Naive thymus-derived CD4-positive, alpha-beta T cell (primary cell): ENCODE data around the gene GGACT. TPM values are rescaled to one million over a fixed set of nuclear protein-coding genes. Genes with fewer than 3 reads are reported as not detected.

Experiments
- ATAC-seq: fragments of 150-1000 bp; cut with Tn5 transposase; 2 replicates; pipeline ENCODE4 v1.10.0; 2021; ENCODE audit warnings: mild to moderate bottlenecking, moderate library complexity
- CTCF ChIA-PET: fragments of 350-600 bp; sonication (Branson Sonifier 250); formaldehyde crosslinking; loops from one replicate; lab custom pipeline; 2021; ENCODE audit warnings: antibody characterized with exemption; lab: Charles Lee
- POLR2A ChIA-PET: fragments of 350-600 bp; sonication (Branson Sonifier 250); formaldehyde crosslinking; loops from one replicate; lab custom pipeline; 2021; ENCODE audit warnings: antibody characterized with exemption, inconsistent platforms; lab: Charles Lee
- DNase-seq, 9 donors: peaks; one replicate each; pipeline versions ENCODE4 v3.0.0 to v3.0.0-alpha.2; 2020 to 2022; ENCODE audit warnings: mixed read lengths in 1 of 9
- H3K27ac ChIP-seq: one replicate; pipeline ENCODE4 v1.7.0; 2013; ENCODE audit warnings: mild to moderate bottlenecking, low read depth, low read length, moderate library complexity
- H3K27me3 ChIP-seq, 2 donors: one replicate each; pipeline ENCODE4 v1.7.0; 2013; ENCODE audit warnings: low read length in 2 of 2, mild to moderate bottlenecking in 2 of 2, moderate library complexity in 2 of 2; ENCODE audit not compliant: control insufficient read depth in 2 of 2, insufficient read depth in 2 of 2
- H3K36me3 ChIP-seq, 3 experiments: 1 replicate in 2 of 3; 2 replicates in 1 of 3; pipeline ENCODE4 v1.7.0; 2013; ENCODE audit warnings: low read length in 3 of 3, mild to moderate bottlenecking in 3 of 3, moderate library complexity in 1 of 3; ENCODE audit not compliant: insufficient read depth in 3 of 3, control insufficient read depth in 2 of 3
- H3K4me1 ChIP-seq, 2 donors: one replicate each; pipeline ENCODE4 v1.7.0; 2013; ENCODE audit warnings: low read length in 2 of 2, mild to moderate bottlenecking in 2 of 2, moderate library complexity in 1 of 2; ENCODE audit not compliant: control insufficient read depth in 2 of 2, insufficient read depth in 2 of 2
- H3K4me3 ChIP-seq: 2 replicates; pipeline ENCODE4 v1.7.0; 2013; ENCODE audit warnings: mild to moderate bottlenecking, low read length
- H3K9me3 ChIP-seq, 3 experiments: 1 replicate in 2 of 3; 2 replicates in 1 of 3; pipeline ENCODE4 v1.7.0; 2013; ENCODE audit warnings: low read length in 3 of 3; ENCODE audit not compliant: control insufficient read depth in 2 of 3
- H3K27ac Mint-ChIP-seq, 9 donors: one replicate each; pipeline ENCODE4 v1.8.0; 2020 to 2022; ENCODE audit warnings: mixed read lengths in 9 of 9, mild to moderate bottlenecking in 8 of 9, moderate library complexity in 5 of 9, inconsistent platforms in 2 of 9
- H3K27me3 Mint-ChIP-seq, 5 donors: one replicate each; pipeline ENCODE4 v1.8.0; 2021 to 2022; ENCODE audit warnings: mixed read lengths in 5 of 5, mild to moderate bottlenecking in 1 of 5
- H3K36me3 Mint-ChIP-seq, 5 donors: one replicate each; pipeline ENCODE4 v1.8.0; 2020 to 2022; ENCODE audit warnings: mixed read lengths in 5 of 5, mild to moderate bottlenecking in 3 of 5, inconsistent platforms in 1 of 5
- H3K4me1 Mint-ChIP-seq, 7 donors: one replicate each; pipeline ENCODE4 v1.8.0; 2020 to 2022; ENCODE audit warnings: mixed read lengths in 7 of 7, mild to moderate bottlenecking in 3 of 7, inconsistent platforms in 1 of 7
- H3K4me3 Mint-ChIP-seq, 10 donors: one replicate each; pipeline ENCODE4 v1.8.0; 2020 to 2022; ENCODE audit warnings: mild to moderate bottlenecking in 10 of 10, mixed read lengths in 10 of 10, moderate library complexity in 6 of 10, inconsistent platforms in 2 of 10
- H3K9me3 Mint-ChIP-seq, 11 donors: one replicate each; pipeline ENCODE4 v1.8.0; 2020 to 2022; ENCODE audit warnings: mixed read lengths in 11 of 11, mild to moderate bottlenecking in 4 of 11, inconsistent platforms in 1 of 11, moderate library complexity in 1 of 11
- intact Hi-C, 2 donors: fragments of 100-400 bp; cut with micrococcal nuclease; formaldehyde crosslinking; loops; one replicate each; pipeline ENCODE4 v1.15.1; 2023
- polyA plus RNA-seq, 2 donors: library from polyadenylated mRNA; unstranded; fragments of 300-500 nt; fragmentation: Illumina TruSeq; gene quantifications; one replicate each; pipeline ENCODE4 v1.2.3, GENCODE V29; 2021
- total RNA-seq, 6 experiments: library from RNA in 5 of 6; stranded (reverse) in 5 of 6; gene quantifications; 1 replicate in 5 of 6; 2 replicates in 1 of 6; pipeline ENCODE4 v1.2.3 and lab custom pipeline; 2021 to 2026

GGACT gene
- total and polyA plus RNA-seq, 7 experiments from 2014 or later, result 4.9 to 10.4 (median 7.4) TPM

DNA sequence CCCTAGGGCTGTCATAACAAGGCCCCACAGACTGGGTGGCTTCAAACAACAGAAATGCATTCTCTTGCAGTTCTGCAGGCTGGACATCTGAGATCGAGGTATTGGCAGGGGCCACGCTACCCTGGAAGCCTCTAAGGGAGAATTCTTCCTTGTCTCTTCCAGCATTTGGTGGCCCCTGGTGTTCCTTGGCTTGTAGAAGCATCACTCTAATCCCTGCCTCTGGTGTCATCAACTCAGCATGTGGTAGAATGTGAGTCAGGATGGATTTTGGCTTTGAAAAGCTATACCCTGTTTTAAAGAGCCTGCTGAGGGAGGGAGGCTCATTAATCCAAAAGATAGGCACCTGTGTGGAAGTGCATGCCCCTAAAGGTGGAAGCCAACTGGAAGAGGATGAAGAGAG is 7.9 kb upstream of the GGACT start:
- Mint-ChIP-seq H3K27me3 (peaks cover 0 to 4% (median 0%) of the 10 kb centered on the region in 5 donors), H3K4me1 (peaks cover 0 to 2% (median 0%) of the 10 kb centered on the region in 7 donors), H3K36me3 (peaks cover 0 to under 1% (median 0%) of the 10 kb centered on the region in 5 donors), H3K27ac (no peak overlapping the region), H3K4me3 (no peak overlapping the region), H3K9me3 (peaks cover 0 to 1% (median 0%) of the 10 kb centered on the region in 11 donors)
- Histone ChIP-seq H3K27ac (no peak overlapping the region), H3K27me3 (no peaks in the 10 kb centered on the region), H3K36me3 (no peaks in the 10 kb centered on the region), H3K9me3 (no peaks in the 10 kb centered on the region), H3K4me1 (no peaks in the 10 kb centered on the region), H3K4me3 (no peak overlapping the region)
- ChIA-PET POLR2A (no interaction called here), CTCF (interaction anchor here (0.7 to 1.0 kb wide), 3 partner anchors 8 to 1159 kb away, joined by 3 to 5 read pairs (median 4); partner anchors contain the start of gene GGACT)
- intact Hi-C loops, result no loop called here
- no peak for ATAC-seq
- DNase-seq, result no peak

DNA sequence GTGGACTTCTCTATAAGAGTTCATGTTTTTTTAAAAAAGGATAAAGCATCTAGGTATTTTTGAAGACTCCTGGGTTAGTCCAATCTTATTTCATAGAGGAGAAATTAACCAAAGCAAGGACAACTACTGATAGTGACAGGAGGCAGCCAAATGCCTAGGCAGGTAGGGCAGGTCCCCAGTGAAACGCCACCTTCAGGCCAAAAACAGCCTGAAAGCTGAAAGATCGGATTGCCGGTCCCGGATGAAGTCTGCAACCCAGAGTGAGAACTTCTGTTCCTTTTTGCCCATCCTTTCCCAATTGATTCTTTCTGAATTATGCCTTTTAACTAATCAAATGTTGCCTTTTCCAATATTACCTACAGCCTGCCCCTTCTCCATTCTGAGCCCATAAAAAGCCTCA is 6.1 kb upstream of the GGACT start:
- ChIA-PET POLR2A (no interaction called here), CTCF (no interaction called here)
- no peaks in the 10 kb centered on the region for H3K36me3 ChIP-seq
- no peaks in the 10 kb centered on the region for H3K9me3 ChIP-seq
- no peaks in the 10 kb centered on the region for H3K4me1 ChIP-seq
- intact Hi-C loops, result no loop called here
- Mint-ChIP-seq H3K4me3 (no peak overlapping the region), H3K27me3 (peaks cover 0 to 4% (median 0%) of the 10 kb centered on the region in 5 donors), H3K36me3 (no peaks in the 10 kb centered on the region), H3K9me3 (peaks cover 0 to 1% (median 0%) of the 10 kb centered on the region in 11 donors), H3K4me1 (peaks cover 0 to 11% (median 0%) of the 10 kb centered on the region in 7 donors), H3K27ac (no peak overlapping the region)
- H3K27me3 ChIP-seq, result no peaks in the 10 kb centered on the region
- no peak overlapping the region for H3K27ac ChIP-seq
- ATAC-seq (no peak), DNase-seq (no peak)
- no peak overlapping the region for H3K4me3 ChIP-seq

DNA sequence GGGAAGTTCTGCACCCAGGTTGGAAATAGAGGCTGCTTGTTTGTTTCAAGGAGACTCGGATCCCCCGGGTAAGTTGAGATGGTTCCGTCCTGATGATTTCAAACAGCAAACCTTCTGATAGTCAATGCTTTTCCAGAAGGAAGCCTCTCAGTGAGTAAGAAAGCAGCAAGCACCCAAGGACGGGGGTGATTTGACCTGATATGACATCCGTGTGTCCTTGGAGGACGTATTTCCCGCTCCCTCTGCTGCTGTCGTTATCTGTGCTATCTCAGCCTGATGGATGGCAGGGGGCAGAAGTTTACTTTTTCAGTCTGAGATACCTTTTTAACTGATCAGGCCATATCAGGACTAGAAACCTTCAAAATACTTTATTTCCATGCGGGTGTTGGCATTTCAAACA is 5.7 kb upstream of the GGACT start:
- Histone ChIP-seq H3K4me3 (no peak overlapping the region), H3K9me3 (no peaks in the 10 kb centered on the region), H3K27me3 (no peaks in the 10 kb centered on the region), H3K4me1 (peaks cover under 1% of the 10 kb centered on the region in 2 donors), H3K27ac (no peak overlapping the region), H3K36me3 (no peaks in the 10 kb centered on the region)
- no peaks in the 10 kb centered on the region for H3K36me3 Mint-ChIP-seq
- no peak overlapping the region for H3K4me3 Mint-ChIP-seq
- DNase-seq, result no peak
- H3K9me3 Mint-ChIP-seq, result peaks cover 0 to 1% (median 0%) of the 10 kb centered on the region in 11 donors
- POLR2A ChIA-PET, result no interaction called here
- no peak for ATAC-seq
- intact Hi-C loops, result no loop called here
- H3K4me1 Mint-ChIP-seq, result peaks cover 0 to 14% (median 4%) of the 10 kb centered on the region in 7 donors
- peaks cover 0 to 4% (median 0%) of the 10 kb centered on the region in 5 donors for H3K27me3 Mint-ChIP-seq
- H3K27ac Mint-ChIP-seq, result no peak overlapping the region
- CTCF ChIA-PET, result no interaction called here

DNA sequence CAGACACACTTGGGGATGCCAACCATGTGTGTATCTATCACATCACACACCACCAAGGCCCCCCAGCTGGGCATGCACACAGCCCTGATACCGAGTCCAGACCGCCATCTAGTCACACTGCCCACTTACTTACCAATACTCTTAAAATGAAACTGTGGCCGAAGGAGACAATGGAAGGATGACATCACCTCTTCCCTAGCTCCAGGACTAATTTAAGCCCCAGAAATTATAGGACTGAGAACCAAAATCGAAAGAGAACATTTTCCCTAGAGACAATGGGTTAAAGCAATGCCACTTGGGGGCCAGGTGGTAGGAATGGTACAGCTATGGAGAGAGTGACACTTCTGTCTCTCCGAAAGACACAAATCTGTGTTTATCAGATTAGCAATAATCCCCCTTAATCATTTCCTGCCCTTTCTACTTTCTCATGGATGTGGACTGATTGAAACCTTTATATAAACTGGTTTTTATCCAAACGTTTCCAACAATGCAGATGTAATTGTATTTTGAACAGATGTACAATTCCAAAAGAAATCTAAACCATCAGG is 663 bp upstream of the GGACT start:
- Histone ChIP-seq H3K36me3 (no peaks in the 10 kb centered on the region), H3K4me1 (peaks cover 7 to 35% of the 10 kb centered on the region in 2 donors), H3K4me3 (peak overlapping the region; percentile 54), H3K9me3 (no peaks in the 10 kb centered on the region), H3K27me3 (no peaks in the 10 kb centered on the region), H3K27ac (peak overlapping the region; percentile 79)
- Mint-ChIP-seq H3K27ac (peak overlapping the region; percentile 81 to 95 (median 92)), H3K9me3 (peaks cover 0 to 1% (median 0%) of the 10 kb centered on the region in 11 donors), H3K36me3 (peaks cover 0 to 12% (median 0%) of the 10 kb centered on the region in 5 donors), H3K27me3 (no peaks in the 10 kb centered on the region), H3K4me3 (peak overlapping the region; percentile 80 to 92 (median 84)), H3K4me1 (peaks cover 23 to 53% (median 43%) of the 10 kb centered on the region in 7 donors)
- DNase-seq (no peak), ATAC-seq (no peak)
- ChIA-PET POLR2A (interaction anchor here (0.9 to 5.8 kb wide), 4 partner anchors 15 to 931 kb away, joined by 3 to 37 read pairs (median 8); no protein-coding TSS in a partner anchor), CTCF (interaction anchor here (0.6 to 5.4 kb wide), 4 partner anchors 8 to 771 kb away, joined by 4 to 69 read pairs (median 4); no protein-coding TSS in a partner anchor)
- intact Hi-C loops, result loop anchor here (2.0 to 10.0 kb wide), 12 partner anchors 20 to 1806 kb away; partner anchors contain the start of genes TM9SF2 (in 2 of the 2), CLYBL (in 1 of the 2), PCCA (in 1 of the 2) and ZIC5 (in 1 of the 2)

DNA sequence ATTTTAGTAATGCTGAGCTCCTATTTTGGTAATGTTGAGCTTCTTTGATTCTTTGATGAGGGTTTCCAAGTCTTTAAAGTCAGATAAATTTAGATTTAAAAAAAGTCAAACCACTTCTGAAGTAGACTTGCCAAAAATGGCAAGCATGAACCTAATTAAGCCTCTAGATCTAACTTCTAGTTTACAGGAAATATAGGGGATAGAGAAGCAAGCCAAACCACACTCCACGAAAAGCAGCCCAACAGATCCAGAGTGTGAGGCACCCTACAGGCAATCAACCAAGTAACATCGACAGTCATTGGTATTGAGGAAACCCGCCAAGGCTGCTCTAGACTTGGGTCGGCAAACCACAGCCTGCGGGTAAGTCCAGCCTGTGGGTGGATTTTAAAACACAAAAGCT is 3.7 kb downstream of the GGACT start:
- peak overlapping the region; percentile 21 to 92 (median 73) for H3K27ac Mint-ChIP-seq
- no peaks in the 10 kb centered on the region for H3K27me3 Mint-ChIP-seq
- intact Hi-C loops, result loop anchor here (5.0 to 10.0 kb wide), 6 partner anchors 542 to 1810 kb away; partner anchors contain the start of genes TM9SF2 (in 1 of the 2) and ZIC5 (in 1 of the 2)
- Histone ChIP-seq H3K9me3 (no peaks in the 10 kb centered on the region), H3K4me3 (no peak overlapping the region), H3K27ac (peak overlapping the region; percentile 30), H3K27me3 (no peaks in the 10 kb centered on the region), H3K36me3 (no peaks in the 10 kb centered on the region), H3K4me1 (peaks cover 7 to 64% of the 10 kb centered on the region in 2 donors)
- H3K9me3 Mint-ChIP-seq, result peaks cover 0 to 9% (median 0%) of the 10 kb centered on the region in 11 donors
- H3K4me1 Mint-ChIP-seq, result peaks cover 44 to 86% (median 76%) of the 10 kb centered on the region in 7 donors
- ATAC-seq (peak; percentile 18), DNase-seq (peak in 7 of 9 donors; percentile 42 to 76 (median 63))
- POLR2A ChIA-PET, result interaction anchor here (5.8 kb wide), 1 partner anchor 11 kb away, joined by 37 read pairs; no protein-coding TSS in a partner anchor
- CTCF ChIA-PET, result interaction anchor here (2.0 to 5.4 kb wide), 3 partner anchors 8 to 927 kb away, joined by 8 to 69 read pairs (median 8); no protein-coding TSS in a partner anchor
- peak overlapping the region; percentile 8 to 84 (median 48) for H3K4me3 Mint-ChIP-seq
- peaks cover 0 to 33% (median 5%) of the 10 kb centered on the region in 5 donors for H3K36me3 Mint-ChIP-seq

DNA sequence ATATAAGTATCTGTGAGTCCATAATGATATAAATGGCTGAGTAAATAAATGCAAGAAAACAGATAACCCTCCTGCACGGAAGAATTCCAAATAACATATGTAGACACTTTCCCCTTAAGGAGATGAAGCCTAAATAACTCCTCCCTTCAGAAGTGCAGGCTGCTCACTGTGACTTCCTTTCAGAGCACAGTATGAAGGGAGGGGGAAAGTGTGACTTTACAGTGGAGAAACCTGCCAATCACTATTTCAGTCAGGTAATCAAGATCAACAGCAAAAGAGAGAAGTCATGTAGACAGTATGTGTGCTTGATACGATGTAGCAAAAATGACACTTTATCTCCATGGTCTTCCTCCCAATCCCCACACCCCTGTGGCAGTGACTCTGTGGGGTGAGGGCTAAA is 7.1 kb downstream of the GGACT start:
- ATAC-seq (no peak), DNase-seq (peak in 1 of 9 donors; percentile 14)
- H3K4me3 ChIP-seq, result no peak overlapping the region
- no peaks in the 10 kb centered on the region for H3K27me3 Mint-ChIP-seq
- peak overlapping the region in 5 of 10 donors; percentile 28 to 61 (median 33) for H3K4me3 Mint-ChIP-seq
- POLR2A ChIA-PET, result no interaction called here
- no peaks in the 10 kb centered on the region for H3K36me3 ChIP-seq
- H3K4me1 Mint-ChIP-seq, result peaks cover 24 to 60% (median 57%) of the 10 kb centered on the region in 7 donors
- no peak overlapping the region for H3K27ac ChIP-seq
- intact Hi-C loops, result loop anchor here (10.0 kb wide), 3 partner anchors 607 to 1813 kb away; partner anchors contain the start of gene ZIC5 (in 1 of the 2)
- H3K9me3 Mint-ChIP-seq, result peaks cover 0 to 9% (median 0%) of the 10 kb centered on the region in 11 donors
- CTCF ChIA-PET, result no interaction called here
- H3K36me3 Mint-ChIP-seq, result peaks cover 0 to 44% (median 8%) of the 10 kb centered on the region in 5 donors
- H3K27ac Mint-ChIP-seq, result peak overlapping the region in 3 of 9 donors; percentile 31 to 77 (median 57)
- H3K9me3 ChIP-seq, result no peaks in the 10 kb centered on the region
- no peaks in the 10 kb centered on the region for H3K27me3 ChIP-seq
- peaks cover 0 to 41% of the 10 kb centered on the region in 2 donors for H3K4me1 ChIP-seq
